PFSK-1 (cell line): ENCODE results near the gene BANF2.

Source experiments
- FOXP2 ChIP-seq: optimal IDR thresholded peaks from 2 replicates; pipeline ENCODE3; 2011; ENCODE audit warnings: borderline replicate concordance, control low read depth, inconsistent platforms; ENCODE audit not compliant: insufficient read depth; ENCODE audit errors: extremely low read length, extremely low read depth
- POLR2AphosphoS5 ChIP-seq: IDR thresholded peaks from 2 replicates; pipeline ENCODE4 v1.6.1; 2012; ENCODE audit warnings: low read depth, mild to moderate bottlenecking, control low read depth, low read length, moderate library complexity
- SIN3A ChIP-seq: IDR thresholded peaks from 2 replicates; pipeline ENCODE4 v1.6.1; 2012; ENCODE audit warnings: mild to moderate bottlenecking, low read length, moderate library complexity, borderline replicate concordance; ENCODE audit not compliant: insufficient read depth
- TAF1 ChIP-seq: IDR thresholded peaks from 2 replicates; pipeline ENCODE4 v1.6.1; 2012; ENCODE audit warnings: low read length, control low read depth, borderline replicate concordance; ENCODE audit not compliant: insufficient read depth
- TF ChIP-seq, protein P1 (sequence below), 2 experiments: IDR thresholded peaks; 2 replicates each; pipeline versions ENCODE4 v1.6.1 to v1.8.0; 2011 to 2012; ENCODE audit warnings: low read depth in 2 of 2, low read length in 2 of 2, control low read depth in 1 of 2, inconsistent platforms in 1 of 2, mild to moderate bottlenecking in 1 of 2, moderate library complexity in 1 of 2; ENCODE audit not compliant: insufficient read depth in 1 of 2

The BANF2 gene

DNA sequence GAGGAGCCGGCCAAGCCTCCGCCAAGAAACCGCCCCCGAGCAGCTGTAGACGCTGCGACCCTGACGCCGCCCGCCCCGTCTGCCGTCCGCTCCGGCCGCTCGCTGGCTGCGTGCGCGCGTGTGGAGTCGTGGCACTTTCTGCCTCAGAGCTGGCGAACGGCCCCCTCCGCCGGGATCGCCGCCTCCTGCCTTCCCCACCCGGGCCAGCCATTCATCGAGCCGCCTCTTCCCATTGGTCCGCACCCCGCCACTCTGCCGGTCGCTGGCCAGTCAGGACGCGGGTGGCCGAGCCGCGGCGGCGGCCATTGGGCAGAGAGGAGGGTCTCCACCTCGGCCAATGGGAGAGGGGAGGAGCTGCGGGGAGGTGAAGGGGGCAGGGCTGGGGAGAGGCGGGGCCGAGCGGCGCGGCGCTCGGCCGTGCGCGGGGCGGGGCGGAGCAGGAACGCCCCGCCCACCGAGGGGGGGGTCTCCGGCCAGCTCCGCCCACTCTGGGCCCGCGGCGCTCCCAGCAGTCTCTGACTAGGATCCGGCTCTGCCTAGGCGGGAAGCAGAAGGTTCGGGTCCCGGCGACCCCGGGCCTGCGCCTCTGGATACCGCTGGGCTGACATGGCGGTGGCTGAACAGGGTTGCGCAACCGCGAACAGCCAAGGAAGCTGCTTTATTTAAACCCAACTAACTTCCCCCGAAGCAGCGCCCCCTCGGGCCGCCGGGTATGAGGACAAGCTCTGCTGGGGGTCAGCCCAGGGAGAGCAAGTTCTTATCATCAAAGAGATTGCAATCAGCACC lies 17.5 kb upstream of the BANF2 start, which contains the start of gene RRBP1:
RRBP1 (minus strand) TSS at position 140 of the 786 bp plus-strand sequence. CDS start 21,735 bp downstream, outside the sequence.
- TF ChIP-seq SIN3A (no peak), FOXP2 (peak; percentile 47), TAF1 (peak; percentile 91), POLR2AphosphoS5 (peak; percentile 77)
- TF ChIP-seq, protein P1, sequence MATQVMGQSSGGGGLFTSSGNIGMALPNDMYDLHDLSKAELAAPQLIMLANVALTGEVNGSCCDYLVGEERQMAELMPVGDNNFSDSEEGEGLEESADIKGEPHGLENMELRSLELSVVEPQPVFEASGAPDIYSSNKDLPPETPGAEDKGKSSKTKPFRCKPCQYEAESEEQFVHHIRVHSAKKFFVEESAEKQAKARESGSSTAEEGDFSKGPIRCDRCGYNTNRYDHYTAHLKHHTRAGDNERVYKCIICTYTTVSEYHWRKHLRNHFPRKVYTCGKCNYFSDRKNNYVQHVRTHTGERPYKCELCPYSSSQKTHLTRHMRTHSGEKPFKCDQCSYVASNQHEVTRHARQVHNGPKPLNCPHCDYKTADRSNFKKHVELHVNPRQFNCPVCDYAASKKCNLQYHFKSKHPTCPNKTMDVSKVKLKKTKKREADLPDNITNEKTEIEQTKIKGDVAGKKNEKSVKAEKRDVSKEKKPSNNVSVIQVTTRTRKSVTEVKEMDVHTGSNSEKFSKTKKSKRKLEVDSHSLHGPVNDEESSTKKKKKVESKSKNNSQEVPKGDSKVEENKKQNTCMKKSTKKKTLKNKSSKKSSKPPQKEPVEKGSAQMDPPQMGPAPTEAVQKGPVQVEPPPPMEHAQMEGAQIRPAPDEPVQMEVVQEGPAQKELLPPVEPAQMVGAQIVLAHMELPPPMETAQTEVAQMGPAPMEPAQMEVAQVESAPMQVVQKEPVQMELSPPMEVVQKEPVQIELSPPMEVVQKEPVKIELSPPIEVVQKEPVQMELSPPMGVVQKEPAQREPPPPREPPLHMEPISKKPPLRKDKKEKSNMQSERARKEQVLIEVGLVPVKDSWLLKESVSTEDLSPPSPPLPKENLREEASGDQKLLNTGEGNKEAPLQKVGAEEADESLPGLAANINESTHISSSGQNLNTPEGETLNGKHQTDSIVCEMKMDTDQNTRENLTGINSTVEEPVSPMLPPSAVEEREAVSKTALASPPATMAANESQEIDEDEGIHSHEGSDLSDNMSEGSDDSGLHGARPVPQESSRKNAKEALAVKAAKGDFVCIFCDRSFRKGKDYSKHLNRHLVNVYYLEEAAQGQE (IDR thresholded peaks at IDR 0.05; ENCODE audit: insufficient read depth in 1 of 2, low read depth in 2 of 2, low read length in 2 of 2): 0 out of 4 replicates have a peak, but pooled peaks of 1 of the 2 experiments have one; percentile 18

DNA sequence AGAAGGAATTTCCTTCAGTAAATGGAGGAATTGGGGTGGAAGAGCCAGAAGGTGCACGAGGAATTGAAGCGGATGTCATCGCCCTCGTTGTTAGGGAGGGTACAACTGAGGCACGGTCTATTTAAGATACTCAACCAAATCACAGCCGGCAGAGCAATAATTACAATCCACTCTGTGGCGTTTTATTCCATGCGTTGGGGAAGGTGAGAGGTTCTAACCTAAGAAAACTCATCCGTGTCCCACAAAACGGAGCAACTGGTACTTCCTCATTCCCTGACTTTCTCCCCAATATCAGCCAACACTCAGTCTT lies 16.9 kb upstream of the BANF2 start:
- no peak for TF ChIP-seq POLR2AphosphoS5
- no peak for TF ChIP-seq FOXP2
- TF ChIP-seq, protein P1 (IDR thresholded peaks at IDR 0.05; ENCODE audit: insufficient read depth in 1 of 2, low read depth in 2 of 2, low read length in 2 of 2): no peak
- no peak for TF ChIP-seq SIN3A
- no peak for TF ChIP-seq TAF1

DNA sequence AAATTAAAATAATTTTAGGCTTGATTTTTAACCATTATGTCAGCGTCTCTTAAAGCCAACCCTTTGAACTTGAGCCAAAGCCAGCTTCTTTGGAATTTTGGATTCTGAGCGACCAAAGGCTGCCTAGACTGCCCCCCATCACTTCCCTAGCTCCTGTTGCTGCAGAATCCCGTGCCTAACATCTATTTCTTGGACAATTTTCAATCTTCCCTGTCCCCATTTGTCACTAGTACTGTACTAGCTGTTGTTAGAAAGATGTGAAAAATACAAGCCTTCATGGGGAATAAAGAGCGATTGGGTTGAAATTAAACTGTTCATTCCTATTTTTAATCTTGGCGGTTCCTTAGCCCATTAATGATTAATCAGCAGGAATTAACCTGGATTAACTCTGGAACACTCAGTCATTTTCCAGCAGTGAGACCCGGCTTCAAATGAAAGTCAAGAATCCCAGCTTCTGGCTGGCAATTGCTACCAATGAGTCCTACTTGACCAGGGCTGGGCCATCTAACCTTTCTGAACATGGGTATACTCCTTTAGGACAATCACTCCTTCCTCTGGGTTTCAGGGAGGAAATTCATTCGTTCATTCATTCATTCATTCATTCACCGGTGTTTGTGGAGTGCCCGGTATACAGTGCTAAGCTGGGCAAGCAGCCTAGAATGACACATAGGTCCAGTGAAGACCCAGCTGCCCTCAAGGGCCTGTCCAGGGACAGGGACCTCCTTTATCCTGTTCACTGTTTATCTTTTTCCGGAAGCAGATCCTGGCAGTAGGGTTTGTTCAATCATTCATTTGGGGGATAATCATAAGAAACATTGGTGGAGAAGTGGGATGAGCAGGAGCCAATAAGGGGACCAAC lies 16.3 kb upstream of the BANF2 start:
- no peak for TF ChIP-seq FOXP2
- TF ChIP-seq TAF1: no peak
- no peak for TF ChIP-seq POLR2AphosphoS5
- TF ChIP-seq, protein P1 (IDR thresholded peaks at IDR 0.05; ENCODE audit: insufficient read depth in 1 of 2, low read depth in 2 of 2, low read length in 2 of 2): no peak
- TF ChIP-seq SIN3A: no peak

DNA sequence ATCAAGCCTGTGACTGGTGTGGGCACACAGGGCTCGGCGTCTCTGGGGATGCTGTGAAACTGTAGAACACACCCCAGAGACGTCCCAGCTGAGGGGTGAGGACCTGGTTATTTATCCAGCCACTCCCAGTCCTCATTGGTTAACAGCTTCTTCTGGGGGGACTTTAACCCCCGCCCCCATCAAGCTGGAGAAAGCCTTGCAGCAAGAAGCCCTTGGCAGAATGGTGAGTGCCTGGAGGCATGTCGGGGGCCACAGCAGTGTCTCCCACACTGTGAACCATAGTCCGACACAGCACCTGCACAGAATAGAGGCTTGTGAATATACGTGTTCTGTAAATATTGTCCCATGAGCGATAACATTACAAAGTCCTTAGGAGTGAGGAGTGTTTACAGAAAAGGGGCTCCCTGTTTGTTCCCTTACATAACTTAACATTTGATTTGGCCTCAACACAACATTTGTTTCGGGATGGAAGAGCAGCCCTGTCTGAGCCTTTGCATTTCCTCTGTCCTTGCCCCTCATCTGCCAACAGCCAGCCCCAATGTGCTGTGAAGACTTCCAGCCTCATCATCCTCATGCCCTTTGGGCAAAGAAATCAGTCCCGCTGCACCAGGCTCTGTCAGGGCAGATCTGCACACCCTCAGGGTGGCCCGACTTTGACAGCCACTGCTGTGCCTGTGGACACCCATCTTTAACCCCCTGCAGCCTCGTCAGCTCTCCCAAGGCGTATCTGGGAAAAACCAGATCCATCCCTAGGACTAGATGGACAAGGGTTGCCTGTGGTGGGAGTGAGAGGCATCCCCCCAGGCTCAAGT lies 15.5 kb upstream of the BANF2 start:
- TF ChIP-seq TAF1: no peak

DNA sequence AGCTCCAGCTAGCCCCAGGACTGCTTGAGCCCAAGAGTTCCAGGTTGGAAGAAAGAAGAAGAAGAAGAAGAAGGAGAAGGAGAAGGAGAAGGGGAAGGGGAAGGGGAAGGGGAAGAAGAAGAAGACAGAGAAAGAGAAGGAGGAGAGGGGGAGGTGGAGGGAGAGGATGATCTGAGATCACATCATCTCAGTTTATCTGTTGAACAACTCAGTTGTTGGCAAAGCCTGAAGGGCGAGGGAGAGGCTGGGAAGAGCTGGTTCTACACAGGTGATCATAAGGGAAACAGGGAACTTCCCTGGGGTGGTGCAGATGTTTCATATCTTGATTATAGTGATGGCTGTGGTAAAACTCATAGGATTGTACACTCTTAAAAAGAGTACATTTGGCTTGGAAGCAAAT lies 14.6 kb upstream of the BANF2 start:
- TF ChIP-seq FOXP2 (no peak), TAF1 (no peak), POLR2AphosphoS5 (no peak), SIN3A (no peak)
- TF ChIP-seq, protein P1 (IDR thresholded peaks at IDR 0.05; ENCODE audit: insufficient read depth in 1 of 2, low read depth in 2 of 2, low read length in 2 of 2): no peak
